Endodermal cell (in vitro differentiated cells): ENCODE results near the gene PCGF3. TPM values are rescaled to one million over a fixed set of nuclear protein-coding genes. Genes with fewer than 3 reads are reported as not detected.

Source experiments
- DNase-seq: peaks from one replicate; pipeline ENCODE4 v3.0.0-alpha.2; 2017
- H3K27ac ChIP-seq: 2 replicates; pipeline ENCODE4 v1.5.1; 2013; ENCODE audit warnings: mild to moderate bottlenecking, low read depth, low read length, moderate library complexity
- H3K27me3 ChIP-seq: 2 replicates; pipeline ENCODE4 v1.6.1; 2013; ENCODE audit warnings: mild to moderate bottlenecking, low read length, moderate library complexity; ENCODE audit not compliant: insufficient read depth, control insufficient read depth, poor library complexity, severe bottlenecking
- H3K36me3 ChIP-seq: 2 replicates; pipeline ENCODE4 v1.7.0; 2013; ENCODE audit warnings: mild to moderate bottlenecking, low read length, moderate library complexity; ENCODE audit not compliant: control insufficient read depth, insufficient read depth
- H3K4me1 ChIP-seq: one replicate; pipeline ENCODE4 v1.7.0; 2013; ENCODE audit warnings: low read length; ENCODE audit not compliant: control insufficient read depth, insufficient read depth
- H3K4me3 ChIP-seq: 2 replicates; pipeline ENCODE4 v1.5.1; 2013; ENCODE audit warnings: mild to moderate bottlenecking, low read length, moderate library complexity
- H3K9ac ChIP-seq: 2 replicates; pipeline ENCODE4 v1.6.1; 2013; ENCODE audit warnings: mild to moderate bottlenecking, low read length, moderate library complexity; ENCODE audit not compliant: poor library complexity, severe bottlenecking; ENCODE audit errors: extremely low read depth
- H3K9me3 ChIP-seq: 2 replicates; pipeline ENCODE4 v1.6.1; 2013; ENCODE audit warnings: mild to moderate bottlenecking, low read length, moderate library complexity; ENCODE audit not compliant: control insufficient read depth
- H3K27ac Mint-ChIP-seq: 2 replicates; pipeline ENCODE4 v1.8.0; 2020; ENCODE audit warnings: mixed read lengths
- H3K27me3 Mint-ChIP-seq: 2 replicates; pipeline ENCODE4 v1.8.0; 2021; ENCODE audit warnings: mild to moderate bottlenecking, mixed read lengths; ENCODE audit not compliant: insufficient read depth
- H3K36me3 Mint-ChIP-seq: 2 replicates; pipeline ENCODE4 v1.8.0; 2020; ENCODE audit warnings: low read depth, mixed read lengths
- H3K4me1 Mint-ChIP-seq: 2 replicates; pipeline ENCODE4 v1.8.0; 2020; ENCODE audit warnings: mixed read lengths
- H3K4me3 Mint-ChIP-seq: 2 replicates; pipeline ENCODE4 v1.8.0; 2020; ENCODE audit warnings: mild to moderate bottlenecking, moderate library complexity, mixed read lengths
- H3K9me3 Mint-ChIP-seq: 2 replicates; pipeline ENCODE4 v1.8.0; 2020; ENCODE audit warnings: mild to moderate bottlenecking, mixed read lengths
- CTCF ChIP-seq: fragments of 200-600 bp; sonication (generic); conservative IDR thresholded peaks from 2 replicates; pipeline ENCODE4 v1.5.0; 2021; ENCODE audit warnings: antibody characterized with exemption, mild to moderate bottlenecking
- WGBS, 2 experiments: methylation state at CpG; one replicate each; pipeline versions ENCODE4 v1.1.5 to v1.1.7; 2013; ENCODE audit warnings: missing lambda C conversion rate in 2 of 2, mixed read lengths in 1 of 2; ENCODE audit not compliant: insufficient coverage in 1 of 2, insufficient read length in 1 of 2; 5-methylcytosine and 5-hydroxymethylcytosine counted together
- total RNA-seq, 2 donors: library from RNA; stranded (reverse); fragmentation: NEBNext Ultra II Directional in 1 of 2; extraction: Animal tissue kit (Norgen Biotek cat#: 25700) in 1 of 2; gene quantifications; 2 replicates in 1 of 2; 3 replicates in 1 of 2; pipeline ENCODE4 v1.2.1, GENCODE V29; 2021

PCGF3 gene
- total RNA-seq, 2 donors from 2014 or later = 53.1 to 64.0 TPM

GRCh38 chr4:768076-768475 is 62.4 kb downstream of the PCGF3 start:
- Mint-ChIP-seq H3K4me3 (no peak overlapping the region), H3K36me3 (peaks cover 70% of the 10 kb centered on the region), H3K27ac (no peak overlapping the region), H3K27me3 (no peaks in the 10 kb centered on the region), H3K9me3 (peaks cover 7% of the 10 kb centered on the region), H3K4me1 (peaks cover 10% of the 10 kb centered on the region)
- DNase-seq = no peak
- H3K27me3 ChIP-seq = no peaks in the 10 kb centered on the region
- H3K9ac ChIP-seq = no peak overlapping the region
- peaks cover 62% of the 10 kb centered on the region for H3K36me3 ChIP-seq
- TF ChIP-seq CTCF = no peak
- WGBS, 2 experiments = 91% methylated on average over 10 to 15 of the region's 15 CpGs
- H3K27ac ChIP-seq = no peak overlapping the region
- H3K4me1 ChIP-seq = no peaks in the 10 kb centered on the region
- H3K4me3 ChIP-seq = no peak overlapping the region
- H3K9me3 ChIP-seq = peaks cover 6% of the 10 kb centered on the region

- peaks cover 65% of the 10 kb centered on the region for H3K36me3 Mint-ChIP-seq
- 94 to 95% methylated on average over 5 to 12 of the region's 12 CpGs for WGBS, 2 experiments
- H3K4me1 Mint-ChIP-seq = peaks cover 12% of the 10 kb centered on the region
- H3K27ac Mint-ChIP-seq = no peak overlapping the region
- no peaks in the 10 kb centered on the region for H3K4me1 ChIP-seq
- no peak for TF ChIP-seq CTCF
- DNase-seq = no peak
- H3K27me3 ChIP-seq = no peaks in the 10 kb centered on the region
- H3K9me3 ChIP-seq = peaks cover 6% of the 10 kb centered on the region
- no peak overlapping the region for H3K4me3 Mint-ChIP-seq
- H3K9me3 Mint-ChIP-seq = peaks cover 7% of the 10 kb centered on the region
- peaks cover 60% of the 10 kb centered on the region for H3K36me3 ChIP-seq
- no peak overlapping the region for H3K4me3 ChIP-seq
- H3K27ac ChIP-seq = no peak overlapping the region
- H3K9ac ChIP-seq = no peak overlapping the region
- H3K27me3 Mint-ChIP-seq = no peaks in the 10 kb centered on the region
Measured at GRCh38 chr4:768995-769394, 63.4 kb downstream of the PCGF3 start.

- no peaks in the 10 kb centered on the region for H3K4me1 ChIP-seq
- no peak for DNase-seq
- no peak overlapping the region for H3K4me3 ChIP-seq
- no peak overlapping the region for H3K4me3 Mint-ChIP-seq
- H3K27me3 ChIP-seq = no peaks in the 10 kb centered on the region
- H3K36me3 Mint-ChIP-seq = peaks cover 66% of the 10 kb centered on the region
- H3K36me3 ChIP-seq = peaks cover 58% of the 10 kb centered on the region
- H3K27me3 Mint-ChIP-seq = no peaks in the 10 kb centered on the region
- WGBS, 2 experiments = 94 to 97% methylated on average over 18 to 19 of the region's 19 CpGs
- H3K27ac Mint-ChIP-seq = peak overlapping the region; percentile 42
- H3K9ac ChIP-seq = no peak overlapping the region
- TF ChIP-seq CTCF = no peak
- no peak overlapping the region for H3K27ac ChIP-seq
- H3K9me3 ChIP-seq = peaks cover 4% of the 10 kb centered on the region
- peaks cover 9% of the 10 kb centered on the region for H3K9me3 Mint-ChIP-seq
- H3K4me1 Mint-ChIP-seq = peaks cover 12% of the 10 kb centered on the region
Measured at GRCh38 chr4:769511-769910, 63.9 kb downstream of the PCGF3 start.
